ENCODE measurements around the gene NEK7.
"Not testable (repeated sequence)": the region's sequence is repeated elsewhere in the genome, so short reads cannot be mapped to it uniquely, and the experiment has no call there.

Gene NEK7

GRCh38 chr1:198280080-198280479 lies 123.3 kb downstream of the NEK7 start:
- DNase-seq (ENCODE audit: low read depth in 1 of 2, low spot score in 1 of 2): no peak

- DNase-seq (ENCODE audit: low read depth in 1 of 2, low spot score in 1 of 2): no peak
These were observed 125.1 kb downstream of the NEK7 start for GRCh38 chr1:198281911-198282310.

GRCh38 chr1:198283222-198283621 lies 126.4 kb downstream of the NEK7 start:
- no peak for DNase-seq (ENCODE audit: low read depth in 1 of 2, low spot score in 1 of 2)

- no peak for DNase-seq (ENCODE audit: low read depth in 1 of 2, low spot score in 1 of 2)
These were observed 131.1 kb downstream of the NEK7 start for GRCh38 chr1:198287916-198288315.

GRCh38 chr1:198290089-198290683 lies 133.4 kb downstream of the NEK7 start:
- DNase-seq (ENCODE audit: low read depth in 1 of 2, low spot score in 1 of 2): no peak

- no peak for DNase-seq (ENCODE audit: low read depth in 1 of 2, low spot score in 1 of 2)
These were observed 134.2 kb downstream of the NEK7 start for GRCh38 chr1:198291036-198291435.

GRCh38 chr1:198291924-198292323 lies 135.1 kb downstream of the NEK7 start:
- no peak for DNase-seq (ENCODE audit: low read depth in 1 of 2, low spot score in 1 of 2)

- DNase-seq (ENCODE audit: low read depth in 1 of 2, low spot score in 1 of 2): no peak
These were observed 138.4 kb downstream of the NEK7 start for GRCh38 chr1:198295225-198295624.

- no peak for DNase-seq (ENCODE audit: low read depth in 1 of 2, low spot score in 1 of 2)
These were observed 139.2 kb downstream of the NEK7 start for GRCh38 chr1:198295971-198296370.

GRCh38 chr1:198297281-198297680 lies 140.5 kb downstream of the NEK7 start:
- DNase-seq (ENCODE audit: low read depth in 1 of 2, low spot score in 1 of 2): no peak

GRCh38 chr1:198298640-198299039 lies 141.8 kb downstream of the NEK7 start:
- no peak for DNase-seq (ENCODE audit: low read depth in 1 of 2, low spot score in 1 of 2)

GRCh38 chr1:198300451-198300850 lies 143.7 kb downstream of the NEK7 start:
- DNase-seq (ENCODE audit: low read depth in 1 of 2, low spot score in 1 of 2): no peak

- DNase-seq (ENCODE audit: low read depth in 1 of 2, low spot score in 1 of 2): no peak
These were observed 147.6 kb downstream of the NEK7 start for GRCh38 chr1:198304431-198304830.

- not testable (repeated sequence) for DNase-seq (ENCODE audit: low read depth in 1 of 2, low spot score in 1 of 2)
These were observed 158.0 kb downstream of the NEK7 start for GRCh38 chr1:198314817-198315216.

- DNase-seq (ENCODE audit: low read depth in 1 of 2, low spot score in 1 of 2): not testable (repeated sequence)
These were observed 158.5 kb downstream of the NEK7 start for GRCh38 chr1:198315331-198315730.

- no peak for DNase-seq (ENCODE audit: low read depth in 1 of 2, low spot score in 1 of 2)
These were observed 159.8 kb downstream of the NEK7 start for GRCh38 chr1:198316546-198317100.

GRCh38 chr1:198318085-198318484 lies 161.3 kb downstream of the NEK7 start:
- no peak for DNase-seq (ENCODE audit: low read depth in 1 of 2, low spot score in 1 of 2)

GRCh38 chr1:198320759-198321158 lies 164.0 kb downstream of the NEK7 start:
- DNase-seq (ENCODE audit: low read depth in 1 of 2, low spot score in 1 of 2): no peak

GRCh38 chr1:198326232-198326631 lies 169.4 kb downstream of the NEK7 start:
- no peak for DNase-seq (ENCODE audit: low read depth in 1 of 2, low spot score in 1 of 2)

- DNase-seq (ENCODE audit: low read depth in 1 of 2, low spot score in 1 of 2): no peak
These were observed 170.1 kb downstream of the NEK7 start for GRCh38 chr1:198326915-198327314.

- DNase-seq (ENCODE audit: low read depth in 1 of 2, low spot score in 1 of 2): no peak
These were observed 171.7 kb downstream of the NEK7 start for GRCh38 chr1:198328458-198329032.

- DNase-seq (ENCODE audit: low read depth in 1 of 2, low spot score in 1 of 2): no peak
These were observed 174.3 kb downstream of the NEK7 start for GRCh38 chr1:198330982-198331615.
